GM12874 (cell line): ENCODE measurements around the gene NOP16.

Experiments used
- CTCF ChIP-seq: IDR thresholded peaks from 2 replicates; pipeline ENCODE4 v1.5.1; 2011; ENCODE audit warnings: low read depth, mild to moderate bottlenecking, control low read depth, low read length, moderate library complexity; ENCODE audit not compliant: insufficient read depth

NOP16 gene

DNA sequence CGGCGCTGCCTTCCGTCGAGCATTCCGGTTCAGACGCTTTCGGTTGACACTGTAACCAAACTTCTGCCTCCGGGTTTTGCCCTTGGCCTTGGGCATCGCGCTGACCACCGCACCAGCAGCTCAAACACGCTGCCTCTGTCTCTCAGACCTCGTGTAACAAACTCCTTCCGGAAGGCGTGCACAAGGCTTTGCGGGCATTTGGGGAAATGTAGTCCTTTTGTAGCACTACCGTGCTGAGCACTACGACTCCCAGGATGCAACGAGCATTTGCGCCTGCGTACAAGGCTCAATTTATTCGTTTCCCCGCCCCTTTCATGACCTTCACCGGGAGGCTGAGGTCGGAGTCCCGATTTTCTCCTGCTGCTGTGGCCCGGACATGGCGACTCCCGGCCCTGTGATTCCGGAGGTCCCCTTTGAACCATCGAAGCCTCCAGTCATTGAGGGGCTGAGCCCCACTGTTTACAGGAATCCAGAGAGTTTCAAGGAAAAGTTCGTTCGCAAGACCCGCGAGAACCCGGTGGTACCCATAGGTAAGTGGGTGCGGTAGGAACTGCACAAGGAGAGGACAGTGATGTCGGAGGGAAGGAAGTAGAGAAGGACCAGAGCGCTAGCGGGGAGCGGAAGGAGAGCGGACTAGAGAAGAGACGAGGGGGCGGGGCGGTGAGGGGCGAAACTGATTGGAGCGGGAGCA lies at the start of gene NOP16, which contains the start of gene HIGD2A:
Gene NOP16 (minus strand): TSS at position 155 of the 691 bp plus-strand sequence. CDS start 59 bp downstream, at position 96.
Gene HIGD2A (plus strand): TSS at position 308 of the 691 bp plus-strand sequence. CDS start 69 bp downstream, at position 377.
- no peak for TF ChIP-seq CTCF

DNA sequence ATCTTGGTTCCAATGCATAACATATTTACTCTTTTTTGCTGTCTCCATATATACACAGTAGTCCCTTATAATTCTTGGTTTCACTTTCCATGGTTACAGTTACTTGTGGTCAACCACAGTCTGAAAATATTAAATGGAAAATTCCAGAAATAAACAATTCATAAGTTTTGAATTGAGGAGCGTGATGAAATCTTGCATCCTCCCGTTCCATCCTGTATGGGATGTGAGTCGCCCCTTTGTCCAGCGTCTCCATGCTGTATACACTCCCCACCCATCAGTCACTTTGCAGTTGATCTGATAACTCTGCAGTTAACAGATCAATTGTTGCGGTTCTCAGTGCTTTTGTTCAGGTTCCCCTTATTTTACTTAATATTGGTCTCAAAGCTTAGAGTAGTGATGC lies 48.3 kb upstream of the NOP16 start:
- no peak for TF ChIP-seq CTCF

- TF ChIP-seq CTCF, result no peak
Measured at GRCh38 chr5:176432707-176433106, 44.3 kb upstream of the NOP16 start.

DNA sequence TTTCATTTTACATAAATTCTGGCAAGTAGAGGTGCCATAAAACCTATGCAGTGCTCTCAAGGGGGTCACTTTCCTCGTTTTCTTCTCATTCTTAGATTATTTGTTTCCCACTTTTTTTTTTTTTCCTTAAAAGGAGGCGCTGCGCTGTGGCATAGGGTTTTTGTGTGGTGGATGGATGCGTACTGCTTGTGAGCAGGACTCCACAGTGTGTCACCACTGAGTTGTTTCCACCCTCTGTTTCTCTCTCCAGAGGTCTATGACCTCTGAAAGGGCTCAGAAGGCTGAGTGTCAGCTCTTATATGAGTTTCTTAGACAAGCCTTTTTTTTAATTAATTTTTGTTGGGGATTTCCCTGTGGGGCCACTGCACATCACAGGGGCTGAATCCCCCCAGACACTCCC lies 41.6 kb upstream of the NOP16 start:
- TF ChIP-seq CTCF, result no peak

- TF ChIP-seq CTCF, result no peak
Measured at GRCh38 chr5:176427971-176428370, 39.6 kb upstream of the NOP16 start.

- no peak for TF ChIP-seq CTCF
Measured at GRCh38 chr5:176426876-176427275, 38.5 kb upstream of the NOP16 start.

DNA sequence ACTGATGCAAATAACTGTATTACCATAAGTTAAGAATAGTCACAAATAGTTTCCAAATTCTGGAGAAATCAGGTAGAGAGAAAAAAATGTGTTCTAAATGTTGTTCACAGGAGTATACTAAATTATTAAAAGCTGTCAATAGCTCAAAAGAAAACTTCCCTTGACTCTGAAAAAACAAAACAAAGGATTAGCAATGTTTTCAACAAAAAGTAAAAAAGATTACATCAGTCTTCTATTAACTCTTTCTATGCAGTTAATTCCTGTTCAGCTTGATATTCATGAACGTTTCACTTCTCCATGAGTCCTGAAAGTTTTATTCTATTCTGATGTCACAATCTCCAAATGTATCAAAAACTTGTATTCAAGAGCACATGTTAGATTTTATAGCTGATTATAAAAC lies 37.4 kb upstream of the NOP16 start:
- no peak for TF ChIP-seq CTCF

DNA sequence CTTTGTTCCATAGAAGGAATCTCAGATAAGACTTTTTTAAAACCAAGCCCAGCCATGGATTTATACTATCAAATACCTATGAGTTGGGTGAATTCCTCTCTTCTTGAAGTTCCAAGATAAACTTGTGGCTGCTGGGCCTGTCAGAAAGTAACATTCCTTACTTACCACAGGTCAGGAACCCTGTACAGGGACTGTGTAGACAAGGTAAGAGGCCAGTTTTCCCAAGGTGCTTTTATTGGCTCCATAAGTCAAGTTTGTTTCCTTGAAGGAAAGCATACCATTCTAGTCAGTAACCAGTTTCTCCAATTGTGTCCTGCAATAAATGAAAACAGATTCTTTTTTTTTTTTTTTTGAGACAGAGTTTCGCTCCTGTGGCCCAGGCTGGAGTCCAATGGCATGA lies 36.7 kb upstream of the NOP16 start:
- no peak for TF ChIP-seq CTCF
